Medulla oblongata (tissue), 1 donor: ENCODE data around the gene SCN8A.
A peak's percentile ranks its signal among the peaks of the same experiment; 100 is the strongest.
"Not testable (repeated sequence)": the region's sequence is repeated elsewhere in the genome, so short reads cannot be mapped to it uniquely, and the experiment has no call there.

Source experiments
- DNase-seq: peaks from one replicate; pipeline ENCODE4 v3.0.0-alpha.2; 2015; ENCODE audit errors: extremely low spot score

The SCN8A gene

DNA sequence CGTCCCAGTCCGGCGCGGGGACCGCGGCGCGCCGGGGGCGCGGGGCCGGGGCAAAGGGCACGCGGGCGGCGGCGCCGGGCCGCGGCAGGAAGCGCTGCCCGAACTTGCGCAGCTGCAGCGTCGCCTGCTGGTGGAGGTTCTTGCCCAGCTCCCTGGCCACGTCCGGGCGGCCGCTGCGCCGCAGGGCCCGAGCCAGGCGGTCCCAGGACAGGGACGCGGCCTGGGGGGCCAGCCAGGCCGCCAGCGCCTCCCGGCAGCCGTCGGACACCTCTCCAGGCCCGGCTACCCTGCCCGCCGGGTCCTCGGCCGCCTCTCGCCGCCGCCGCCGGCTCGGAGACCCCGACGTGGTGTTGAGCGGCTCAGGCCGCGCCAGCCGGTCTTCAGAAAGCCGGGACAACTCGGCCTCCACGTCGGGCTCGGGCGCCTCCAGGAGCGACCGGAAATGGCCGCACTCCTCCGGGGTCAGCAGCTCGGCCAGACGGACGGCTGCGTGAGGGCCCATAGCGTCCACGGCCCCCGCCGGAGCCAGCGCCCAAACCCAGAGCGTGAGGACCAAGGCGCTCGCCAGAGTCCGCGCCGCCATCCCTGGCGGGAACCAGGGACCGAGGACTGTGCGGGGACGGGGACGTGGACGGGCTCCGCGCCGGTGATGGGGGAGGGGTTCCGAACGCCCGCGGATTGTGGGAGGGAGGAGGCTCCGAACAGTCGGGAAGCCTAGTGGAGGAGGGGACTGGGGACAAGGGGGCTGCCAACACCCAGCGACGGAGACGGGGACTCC, 223.5 kb downstream of the SCN8A start:
- peak; percentile 71 for DNase-seq

DNA sequence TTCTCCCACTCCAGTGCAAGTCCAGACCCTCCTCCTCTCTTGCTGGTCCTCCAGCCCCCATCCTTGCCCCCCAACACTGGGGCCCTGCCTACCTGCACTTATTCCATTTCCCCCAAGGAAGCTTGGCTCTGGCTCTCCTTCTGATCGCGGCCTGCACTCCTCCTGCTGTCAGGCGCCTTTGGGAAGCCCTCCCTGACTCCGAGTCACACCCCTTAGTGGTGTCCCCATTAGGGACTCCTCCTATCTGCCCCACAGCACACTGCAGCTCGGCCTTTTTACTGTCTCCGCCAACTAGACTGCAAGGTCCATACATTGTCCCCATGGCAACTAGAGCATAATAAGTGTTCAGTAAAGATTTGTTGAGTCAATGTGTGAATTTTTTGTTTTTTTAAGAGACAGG, 224.5 kb downstream of the SCN8A start:
- DNase-seq: no peak

DNA sequence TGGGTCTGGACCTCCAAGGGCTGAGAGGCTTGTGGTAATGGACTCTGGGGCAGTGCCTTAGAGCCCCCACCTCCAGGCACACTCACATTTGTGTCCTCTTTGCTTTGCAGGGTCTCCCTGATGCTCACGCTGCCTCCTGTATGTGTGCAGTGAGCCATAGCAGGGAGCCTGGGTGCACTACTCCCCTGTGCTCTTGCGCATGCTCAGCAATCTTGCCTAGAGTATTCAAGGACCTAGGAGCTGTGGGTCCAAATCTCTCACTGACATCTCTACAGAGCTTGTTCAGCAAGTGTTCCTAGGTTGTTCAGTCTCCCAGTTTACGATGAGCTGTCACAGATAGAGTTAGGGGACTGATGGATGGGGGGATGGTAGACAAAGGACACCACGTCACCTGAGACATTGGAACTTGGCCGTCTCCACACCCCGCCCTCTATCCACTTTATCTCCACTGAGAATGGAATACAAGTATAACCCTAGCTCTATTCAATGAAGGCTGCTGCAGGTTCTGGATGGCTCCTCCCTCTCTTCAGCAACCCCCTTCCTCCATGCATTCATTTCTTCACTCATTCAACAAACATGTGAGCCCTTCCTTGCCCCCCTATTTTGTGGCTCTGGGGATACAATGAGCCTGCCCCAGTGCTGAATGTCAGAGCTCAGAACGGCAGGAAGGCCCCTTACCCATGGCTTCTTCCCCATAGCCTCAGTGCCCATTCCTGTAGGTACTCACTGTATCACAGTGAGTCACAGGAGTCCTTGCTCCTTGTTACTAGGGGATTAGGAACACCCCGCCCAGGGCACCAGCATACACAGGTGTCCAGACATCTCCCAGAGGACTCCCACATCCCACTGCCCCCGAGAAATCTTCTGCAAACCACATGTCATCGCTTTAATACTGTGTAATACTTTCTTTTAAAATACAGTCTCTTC, 226.3 kb downstream of the SCN8A start:
- no peak for DNase-seq

- no peak for DNase-seq
Measured at GRCh38 chr12:51818086-51818485, 227.1 kb downstream of the SCN8A start.

DNA sequence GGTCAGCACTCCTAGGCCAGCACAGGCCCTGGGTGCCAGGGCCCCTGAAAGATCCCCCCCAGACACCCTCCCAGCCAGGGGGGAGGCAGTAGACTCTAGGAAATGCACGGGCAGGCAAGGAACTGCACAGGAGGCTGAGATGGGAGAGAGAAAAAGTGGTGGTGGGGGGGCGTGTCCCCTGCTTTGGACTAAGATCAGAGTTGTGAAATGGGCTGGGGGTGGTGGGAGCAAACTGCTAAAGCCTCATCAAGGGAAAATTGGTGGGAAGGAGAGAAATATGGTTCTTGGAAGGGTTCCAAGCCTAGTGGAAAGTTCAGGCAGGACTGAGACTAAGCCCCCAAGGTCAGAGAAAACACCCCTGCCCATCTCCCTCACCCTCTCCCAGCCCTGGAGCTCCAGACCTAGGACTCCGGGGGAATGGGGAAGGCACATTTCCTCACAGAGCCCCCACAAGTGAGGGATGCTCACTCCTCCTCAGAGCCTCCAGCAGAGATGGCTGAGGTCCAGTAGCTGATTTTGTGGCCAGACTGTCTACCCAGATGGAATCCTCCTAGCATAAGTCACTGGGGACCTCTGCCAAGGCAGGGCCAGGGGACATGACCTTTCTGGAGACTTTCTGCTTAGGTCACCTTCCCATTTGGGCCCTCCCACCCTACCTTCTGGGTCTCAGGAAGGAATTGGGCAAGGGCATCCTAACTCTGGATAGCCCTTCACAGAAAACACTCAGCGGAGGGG, 227.7 kb downstream of the SCN8A start:
- no peak for DNase-seq

DNA sequence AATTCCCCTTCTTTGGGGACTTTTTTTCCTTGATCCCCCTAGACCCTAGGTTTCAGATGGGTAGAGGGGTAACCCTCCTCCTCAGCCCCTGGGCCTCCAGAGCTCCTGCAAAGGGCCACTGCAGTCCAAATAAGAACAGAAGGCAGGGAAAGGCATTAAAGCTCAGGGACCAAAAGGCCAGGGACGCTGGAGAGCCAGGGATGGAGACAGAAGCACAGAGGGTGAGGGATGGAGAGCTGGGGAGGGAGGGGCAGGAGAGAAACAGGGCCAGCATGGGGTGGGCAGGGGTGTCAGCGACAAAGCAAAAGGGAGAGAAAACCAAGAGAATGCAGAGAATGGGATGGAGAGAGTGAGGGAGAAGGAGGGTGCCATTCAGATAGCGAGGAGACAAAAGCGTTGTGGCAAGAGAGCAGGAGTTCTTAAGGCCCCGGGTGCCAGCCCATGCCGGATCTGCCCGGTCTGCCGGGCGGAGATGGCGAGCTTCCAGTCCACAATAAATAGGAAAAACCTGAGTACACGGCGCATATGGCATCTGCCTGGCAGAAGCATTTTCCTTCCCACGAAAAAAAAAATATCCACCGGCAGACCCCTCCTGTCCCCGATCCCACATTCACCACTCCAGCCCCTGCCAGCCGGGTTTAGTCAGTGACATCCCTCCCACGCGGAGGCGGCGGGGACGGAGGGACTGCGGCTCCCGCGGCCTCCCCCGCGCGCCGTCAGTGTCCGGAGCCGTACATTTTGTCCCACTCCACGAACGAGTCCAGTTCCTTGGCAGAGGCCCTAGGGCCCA, 228.9 kb downstream of the SCN8A start:
- peak; percentile 23 for DNase-seq

DNA sequence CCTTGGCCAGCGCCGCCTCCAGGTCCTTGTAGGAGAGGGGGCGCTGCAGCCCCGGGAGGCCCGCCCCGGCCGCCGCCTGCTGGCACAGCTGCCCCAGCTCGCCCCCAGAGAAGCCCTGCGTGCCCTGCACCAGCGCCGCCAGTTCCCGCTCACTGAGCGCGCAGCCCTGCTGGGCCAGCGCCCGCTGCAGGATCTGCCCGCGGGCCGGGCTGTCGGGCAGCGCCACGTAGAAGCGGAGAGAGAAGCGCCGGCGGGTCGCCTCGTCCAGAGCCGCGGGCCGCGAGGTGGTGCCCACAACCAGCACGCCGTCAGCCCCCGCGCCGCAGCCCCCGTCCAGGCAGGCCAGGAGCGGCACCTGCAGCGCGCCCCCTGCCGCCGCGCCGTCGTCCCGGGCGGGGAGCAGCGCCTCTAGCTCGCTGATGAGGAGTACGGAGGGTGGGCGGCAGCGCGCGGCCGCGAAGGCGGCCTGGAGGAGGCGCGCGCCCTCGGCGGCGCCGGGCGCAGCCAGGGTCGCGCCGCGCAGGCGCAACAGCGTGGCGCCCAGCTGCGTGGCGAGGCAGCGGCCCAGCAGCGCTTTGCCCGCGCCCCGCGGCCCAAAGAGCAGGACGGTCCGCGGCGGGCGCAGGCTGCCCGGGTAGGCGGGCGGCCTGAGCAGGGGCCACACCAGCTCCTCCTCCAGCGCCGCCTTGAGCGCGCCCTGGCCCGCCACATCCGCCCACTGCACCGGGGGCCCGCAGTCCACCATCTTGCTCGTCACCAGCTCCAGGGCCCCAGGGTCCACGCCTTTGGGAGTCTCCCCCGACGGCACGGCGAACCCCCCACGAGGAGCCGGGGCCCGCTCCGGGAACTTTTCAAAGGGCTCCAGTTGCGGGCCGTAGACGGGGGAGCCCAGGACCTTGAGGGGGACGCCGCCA, 229.8 kb downstream of the SCN8A start:
- DNase-seq: peak; percentile 26

- DNase-seq: no peak
Measured at GRCh38 chr12:51821440-51822260, 230.6 kb downstream of the SCN8A start.

- no peak for DNase-seq
Measured at GRCh38 chr12:51822261-51822616, 231.2 kb downstream of the SCN8A start.

GRCh38 chr12:51822956-51823355, 231.9 kb downstream of the SCN8A start:
- no peak for DNase-seq

DNA sequence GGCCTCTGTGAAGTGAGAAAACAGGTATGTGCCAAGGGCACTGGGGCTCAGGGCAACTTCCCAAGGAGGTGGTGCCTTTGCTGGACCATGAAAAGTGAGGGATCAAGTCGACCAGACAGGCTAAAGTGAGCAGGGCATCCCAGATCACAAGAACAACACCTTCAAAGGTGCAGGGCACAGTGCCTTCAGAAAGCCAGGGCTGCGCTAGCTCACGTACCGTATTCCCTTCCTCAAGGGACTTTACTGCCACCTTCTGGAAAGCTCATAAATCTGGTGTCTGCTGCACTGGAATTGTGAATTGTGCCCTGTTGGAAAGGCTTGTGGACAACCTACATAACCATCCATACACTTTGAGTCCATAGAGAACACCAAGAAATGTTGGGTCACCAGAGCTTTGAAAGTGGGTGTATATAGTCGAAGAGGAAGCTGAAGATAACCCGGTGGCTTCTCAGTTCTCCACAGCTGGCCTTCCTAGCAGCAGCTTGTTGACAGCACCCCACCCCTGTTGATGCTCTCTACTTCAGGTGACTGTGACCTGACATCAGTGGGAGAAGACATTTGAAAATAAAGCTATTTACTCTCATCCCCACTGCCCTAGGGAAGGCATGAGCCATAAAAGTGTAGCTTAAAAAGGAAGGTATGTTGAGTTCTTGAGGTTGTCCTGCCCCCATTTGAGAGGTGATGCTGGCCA, 233.0 kb downstream of the SCN8A start:
- peak; percentile 83 for DNase-seq

DNA sequence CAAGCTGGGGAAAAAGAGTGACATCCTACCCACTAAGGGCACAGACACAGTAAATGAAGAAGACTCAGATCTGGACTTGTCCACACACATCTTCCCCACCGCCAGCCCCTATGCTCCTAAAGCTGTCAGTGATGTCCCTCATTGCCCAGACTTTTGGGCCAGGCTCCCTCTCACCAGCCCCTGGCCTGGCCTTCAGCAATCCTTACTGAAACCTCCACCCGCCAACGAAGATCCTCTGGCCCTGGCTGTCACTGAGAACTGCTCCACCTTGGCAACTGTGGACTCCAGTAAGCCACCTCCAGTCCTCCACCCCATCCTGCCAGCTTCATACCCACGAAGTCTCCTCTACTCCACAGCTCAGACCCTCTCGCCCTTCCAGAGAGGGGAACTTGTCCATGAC, 234.2 kb downstream of the SCN8A start:
- no peak for DNase-seq

- DNase-seq: no peak
Measured at GRCh38 chr12:51826881-51827280, 235.8 kb downstream of the SCN8A start.

DNA sequence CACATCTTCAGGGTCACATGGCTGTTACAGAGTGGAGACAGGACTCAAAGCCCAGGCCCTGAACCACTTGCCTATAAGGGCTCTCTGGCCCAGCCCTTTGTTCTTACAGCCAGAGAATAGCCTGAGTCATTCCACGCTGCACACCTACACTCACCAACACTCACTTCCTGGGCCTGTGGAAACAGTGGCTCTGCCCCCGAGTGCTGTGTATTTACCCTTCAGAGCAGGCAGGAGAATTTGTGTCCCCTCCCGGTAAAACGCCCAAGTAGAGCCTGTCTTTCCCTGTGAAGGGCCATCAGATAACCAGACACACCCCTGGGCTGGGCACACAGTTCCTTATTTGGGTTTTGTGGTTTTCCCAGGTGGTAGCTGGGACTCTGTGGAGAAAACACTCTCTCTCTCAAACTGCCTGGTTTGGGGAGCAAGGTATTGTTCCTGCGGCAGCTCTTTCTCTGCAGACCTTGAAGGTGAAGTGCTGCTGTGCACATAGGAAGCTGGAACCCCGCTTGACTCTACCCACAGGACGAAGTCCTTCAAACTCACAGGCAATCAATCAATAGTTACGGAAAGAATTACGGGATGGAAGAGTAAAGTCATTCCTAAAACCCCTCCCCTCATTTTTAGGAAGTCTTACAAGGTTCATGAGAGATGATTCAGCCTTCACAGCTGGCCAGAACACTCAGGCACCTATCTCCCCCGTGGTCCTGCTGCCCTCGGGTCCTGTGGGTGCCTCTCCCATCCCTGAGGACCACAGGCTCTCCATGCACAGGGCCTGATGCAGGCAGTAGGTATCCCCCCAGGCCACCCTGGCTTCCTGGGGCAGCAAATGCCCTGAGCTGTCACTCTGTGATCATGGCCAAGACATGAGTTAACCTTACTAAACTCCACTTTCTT, 237.1 kb downstream of the SCN8A start:
- no peak for DNase-seq

- no peak for DNase-seq
Measured at GRCh38 chr12:51829011-51829481, 238.0 kb downstream of the SCN8A start.

DNA sequence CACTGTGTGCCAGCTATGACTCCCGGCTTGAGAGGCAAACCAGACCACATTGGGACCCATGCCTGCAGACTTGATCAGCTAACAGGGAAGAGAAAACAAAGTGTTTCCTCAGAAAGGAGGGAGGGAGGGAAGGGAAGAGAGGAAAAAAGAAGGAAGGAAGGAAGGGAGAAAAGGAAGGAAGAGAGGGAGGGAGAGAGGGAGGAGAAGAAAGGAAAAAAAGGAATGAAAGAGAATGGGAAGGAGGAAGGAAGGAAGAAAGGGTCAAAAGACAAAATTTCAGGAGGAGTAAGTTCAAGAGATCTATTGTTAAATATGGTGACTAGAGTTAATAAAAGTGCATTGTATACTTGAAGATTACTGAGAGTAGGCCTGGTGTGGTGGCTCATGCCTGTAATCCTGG, 238.6 kb downstream of the SCN8A start:
- no peak for DNase-seq

- not testable (repeated sequence) for DNase-seq
Measured at GRCh38 chr12:51831817-51832216, 240.8 kb downstream of the SCN8A start.
